HG03196 (cell line): Measurements from ENCODE around the gene DLG5.

ENCODE experiments used
- ATAC-seq: cut with Tn5 transposase; IDR thresholded peaks from one replicate; pipeline ENCODE4 v1.9.1; 2021; ENCODE audit not compliant: unreplicated experiment

DLG5 gene

DNA sequence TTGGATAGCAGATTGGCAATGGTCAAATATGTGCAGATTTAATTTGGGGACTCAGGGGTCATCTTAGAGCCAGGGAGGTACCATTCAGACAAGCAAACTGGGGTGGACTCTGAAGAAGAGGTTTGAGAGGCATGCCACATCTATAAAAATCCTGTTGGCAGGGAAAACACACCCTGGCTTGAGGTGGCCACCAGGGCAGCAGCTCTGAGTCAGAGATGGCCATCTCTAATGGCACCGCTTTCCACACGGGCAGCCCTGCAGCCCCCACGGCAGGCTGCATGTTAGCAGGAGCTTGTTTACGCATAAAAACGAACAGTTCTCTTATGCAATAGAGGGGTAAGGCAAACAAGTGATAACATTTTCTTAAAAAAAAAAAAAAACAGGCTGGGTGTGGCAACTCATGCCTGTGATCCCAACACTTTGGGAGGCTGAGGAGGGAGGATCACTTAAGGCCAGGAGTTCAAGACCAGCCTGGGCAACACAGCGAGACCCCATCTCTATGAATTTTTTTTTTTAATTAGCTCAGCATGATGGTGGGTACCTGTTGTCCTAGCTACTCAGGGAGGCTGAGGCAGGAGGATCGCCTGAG lies 14.9 kb downstream of the DLG5 start:
- no peak for ATAC-seq

DNA sequence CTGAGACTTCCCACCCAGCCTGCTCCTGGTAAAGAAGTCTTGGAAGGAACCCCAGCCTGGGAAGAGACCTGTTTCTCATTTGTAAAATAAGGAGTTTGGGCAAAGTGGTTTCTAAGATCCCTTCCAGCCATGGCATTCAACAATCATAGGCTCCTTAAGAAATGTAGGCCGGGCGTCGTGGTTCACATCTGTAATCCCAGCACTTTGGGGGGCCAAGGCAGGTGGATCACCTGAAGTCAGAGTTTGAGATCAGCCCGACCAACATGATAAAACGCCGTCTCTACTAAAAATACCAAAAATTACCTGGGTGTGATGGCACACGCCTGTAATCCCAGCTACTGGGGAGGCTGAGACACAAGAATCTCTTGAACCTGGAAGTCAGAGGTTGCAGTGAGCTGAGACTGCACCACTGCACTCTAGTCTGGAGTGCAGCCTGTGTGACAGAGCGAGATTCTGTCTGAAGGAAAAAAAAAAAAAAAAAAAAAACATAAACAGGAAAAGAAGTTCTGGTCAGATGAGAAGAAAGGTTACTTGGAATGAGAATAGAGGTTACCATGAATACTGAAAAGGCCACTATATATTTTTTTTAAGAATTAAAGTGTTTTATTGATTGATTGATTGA lies 15.9 kb downstream of the DLG5 start:
- no peak for ATAC-seq

DNA sequence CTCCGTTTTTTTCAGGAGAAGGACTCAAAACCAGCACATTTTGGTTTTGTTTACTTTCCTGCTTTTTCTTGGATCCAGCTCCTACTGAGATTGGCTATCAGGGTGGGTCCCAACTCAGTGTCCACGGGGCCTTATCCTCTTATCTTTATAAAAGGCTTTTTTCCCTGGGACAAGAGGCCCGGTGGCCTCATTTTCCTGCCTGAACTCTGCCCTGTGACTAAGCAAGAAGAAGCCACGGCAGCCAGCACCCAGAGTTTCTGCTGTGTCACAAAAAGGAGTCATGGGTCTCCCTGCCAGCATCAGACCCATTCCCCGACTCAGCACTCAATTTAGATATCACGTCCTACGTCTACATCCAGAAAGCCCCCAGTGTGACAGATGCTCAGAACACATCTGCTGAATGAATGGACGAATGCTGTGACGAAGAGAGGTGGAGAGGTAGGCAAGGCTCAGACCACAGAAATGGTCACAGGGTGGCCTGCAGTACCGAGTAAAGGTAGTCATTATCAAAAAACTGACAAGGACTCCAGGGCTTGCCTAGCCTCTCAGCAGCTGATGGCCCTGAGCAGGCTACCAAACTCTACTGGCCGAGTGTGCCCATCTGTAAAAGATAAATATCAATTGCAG lies 16.7 kb downstream of the DLG5 start:
- no peak for ATAC-seq

DNA sequence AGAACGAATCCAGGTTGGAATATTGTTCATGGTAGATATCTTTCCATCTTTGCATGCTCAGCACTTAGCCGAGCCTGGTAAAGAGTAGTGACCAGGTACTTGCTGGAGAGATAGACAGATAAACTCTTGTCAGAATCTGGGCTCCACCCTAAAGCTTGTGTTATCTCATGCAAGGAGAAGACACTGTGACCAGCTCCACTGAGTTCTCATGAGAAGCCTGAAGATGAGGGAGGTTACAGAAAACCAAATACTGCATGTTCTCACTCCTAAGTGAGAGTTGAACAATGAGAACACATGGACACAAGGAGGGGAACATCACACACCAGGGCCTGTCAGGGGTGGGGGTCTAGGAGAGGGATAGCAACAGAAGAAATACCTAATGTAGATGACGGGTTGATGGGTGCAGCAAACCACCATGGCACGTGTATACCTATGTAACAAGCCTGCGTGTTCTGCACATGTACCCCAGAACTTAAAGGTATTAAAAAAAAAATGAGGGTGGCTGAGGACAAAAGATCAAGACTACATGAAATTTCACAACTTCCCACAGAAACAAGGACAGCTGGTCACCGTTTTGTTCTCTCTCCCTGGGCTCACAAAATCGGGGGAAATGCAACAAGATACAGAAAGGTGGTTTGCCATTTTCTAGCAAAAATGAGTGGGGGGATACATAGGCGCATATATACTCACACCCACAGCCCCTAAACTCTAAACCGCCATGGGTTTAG lies 17.4 kb downstream of the DLG5 start:
- no peak for ATAC-seq

DNA sequence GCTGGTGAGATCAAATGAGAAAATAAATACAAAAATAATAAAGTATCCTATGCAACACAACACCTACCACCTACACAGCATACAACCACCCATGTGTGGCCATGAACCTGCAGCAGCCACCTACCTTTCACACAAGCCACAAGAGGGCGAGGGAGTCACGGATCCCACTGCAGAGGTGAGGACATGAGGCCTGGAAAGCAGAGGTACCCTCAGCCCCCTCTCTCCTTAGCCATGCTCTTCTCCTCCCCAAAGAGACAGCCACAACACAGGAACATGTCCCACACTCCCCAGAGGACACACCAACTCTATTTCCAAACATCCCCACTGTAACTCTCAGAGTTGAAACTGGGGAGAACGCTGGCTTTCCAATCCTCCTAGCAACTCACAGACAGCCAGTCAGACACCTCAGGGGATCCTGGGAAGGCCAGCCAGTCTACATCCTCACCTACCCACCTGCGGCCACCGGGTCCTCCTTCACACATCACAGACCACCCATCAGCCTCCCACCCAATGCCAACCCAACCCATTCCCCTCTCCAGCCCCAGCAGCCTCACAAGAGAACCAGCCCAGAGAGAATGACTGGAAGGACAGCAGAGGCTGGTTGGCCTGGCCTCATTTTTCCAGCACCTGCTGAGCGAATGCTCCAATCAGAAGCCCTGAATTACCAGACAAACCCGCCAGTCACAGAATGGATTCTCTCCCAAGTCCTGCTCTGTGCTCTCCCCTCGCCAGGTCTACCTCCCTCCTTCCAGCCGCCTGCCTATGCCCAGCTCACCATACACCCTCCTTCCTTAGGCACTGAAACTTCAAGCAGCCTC lies 18.4 kb downstream of the DLG5 start:
- no peak for ATAC-seq

DNA sequence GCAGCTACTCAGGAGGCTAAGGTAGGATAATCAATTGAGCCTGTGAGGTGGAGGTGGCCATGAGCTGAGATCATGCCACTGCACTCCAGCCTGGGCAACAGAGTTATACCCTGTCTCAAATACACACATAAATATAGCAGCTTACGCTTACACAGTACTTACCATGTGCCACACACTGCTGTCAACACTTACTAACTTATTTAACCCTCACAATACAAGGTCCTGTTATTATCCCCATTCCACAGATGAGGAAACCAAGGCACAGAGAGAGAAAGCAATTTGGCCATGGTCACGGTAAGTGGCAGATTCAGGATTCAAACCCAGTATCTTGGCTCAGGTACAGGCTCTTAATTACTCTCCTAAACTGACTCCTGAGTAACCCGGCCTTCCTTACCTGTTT lies 19.1 kb downstream of the DLG5 start:
- no peak for ATAC-seq

DNA sequence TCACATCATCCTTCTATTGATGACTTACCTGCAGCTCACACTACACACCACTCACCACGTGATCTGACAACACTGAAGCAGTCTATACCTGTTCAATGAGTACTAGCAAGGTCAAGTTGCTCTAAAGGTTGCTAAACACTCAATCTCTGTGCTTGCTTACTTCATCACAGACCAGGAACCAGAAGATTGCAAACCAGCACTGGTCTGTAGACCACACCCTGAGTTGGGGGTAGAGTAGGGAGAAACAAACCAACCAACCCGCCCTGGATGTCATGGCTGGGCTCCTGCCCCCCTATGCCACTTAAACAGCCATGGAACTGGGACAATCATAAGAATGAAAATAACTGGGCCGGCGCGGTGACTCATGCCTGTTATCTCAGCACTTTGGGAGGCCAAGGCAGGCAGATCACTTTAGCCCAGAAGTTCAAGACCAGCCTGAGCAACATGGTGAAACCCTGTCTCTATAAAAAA lies 19.6 kb downstream of the DLG5 start:
- ATAC-seq, result no peak

DNA sequence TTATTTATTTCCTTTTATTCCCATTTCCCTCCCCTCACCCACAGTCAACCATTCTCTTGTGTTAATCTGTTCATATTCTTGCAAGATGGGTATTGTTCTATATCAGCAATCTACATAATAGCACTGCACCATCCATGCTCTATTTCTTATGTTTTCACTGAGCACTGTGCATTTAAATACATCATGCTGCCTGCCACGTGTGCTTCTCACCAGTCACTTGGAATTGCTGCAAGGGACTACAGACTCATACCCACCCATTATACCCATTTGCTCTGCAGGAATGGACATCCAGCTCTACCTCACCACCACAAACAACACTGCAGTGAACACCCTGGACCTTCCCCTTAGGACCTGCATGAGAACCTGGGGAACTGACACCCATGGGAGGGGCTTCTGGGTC lies 20.8 kb downstream of the DLG5 start:
- ATAC-seq, result no peak

DNA sequence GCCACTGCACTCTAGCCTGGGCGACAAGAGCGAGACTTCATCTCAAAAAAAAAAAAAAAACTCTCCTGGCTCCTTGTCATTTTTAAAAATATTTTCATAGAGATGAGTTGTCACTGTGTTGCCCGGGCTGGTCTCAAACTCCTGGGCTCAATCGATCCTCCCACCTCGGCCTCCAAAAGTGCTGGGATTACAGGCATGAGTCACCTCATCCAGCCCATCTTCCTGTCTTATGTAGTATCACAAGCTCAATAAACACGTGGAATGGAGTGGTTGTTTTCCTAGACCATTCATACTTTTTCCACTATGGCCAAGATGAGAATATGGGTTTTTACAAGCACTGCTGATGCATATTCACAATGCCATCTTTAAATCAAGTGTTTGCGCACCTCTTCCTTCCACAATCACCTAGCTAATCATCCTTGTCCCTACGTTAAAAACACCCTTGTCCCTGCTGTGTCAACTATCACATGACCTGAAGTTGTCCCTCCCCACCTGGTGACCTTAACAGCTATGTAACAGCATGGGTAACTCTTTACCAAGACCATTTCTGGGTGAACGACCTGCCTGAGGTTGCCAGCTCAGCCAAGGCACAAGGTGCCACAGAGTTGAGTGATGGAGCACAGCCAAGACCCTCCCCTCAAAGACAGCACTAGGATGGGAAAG lies 21.3 kb downstream of the DLG5 start:
- ATAC-seq, result no peak

DNA sequence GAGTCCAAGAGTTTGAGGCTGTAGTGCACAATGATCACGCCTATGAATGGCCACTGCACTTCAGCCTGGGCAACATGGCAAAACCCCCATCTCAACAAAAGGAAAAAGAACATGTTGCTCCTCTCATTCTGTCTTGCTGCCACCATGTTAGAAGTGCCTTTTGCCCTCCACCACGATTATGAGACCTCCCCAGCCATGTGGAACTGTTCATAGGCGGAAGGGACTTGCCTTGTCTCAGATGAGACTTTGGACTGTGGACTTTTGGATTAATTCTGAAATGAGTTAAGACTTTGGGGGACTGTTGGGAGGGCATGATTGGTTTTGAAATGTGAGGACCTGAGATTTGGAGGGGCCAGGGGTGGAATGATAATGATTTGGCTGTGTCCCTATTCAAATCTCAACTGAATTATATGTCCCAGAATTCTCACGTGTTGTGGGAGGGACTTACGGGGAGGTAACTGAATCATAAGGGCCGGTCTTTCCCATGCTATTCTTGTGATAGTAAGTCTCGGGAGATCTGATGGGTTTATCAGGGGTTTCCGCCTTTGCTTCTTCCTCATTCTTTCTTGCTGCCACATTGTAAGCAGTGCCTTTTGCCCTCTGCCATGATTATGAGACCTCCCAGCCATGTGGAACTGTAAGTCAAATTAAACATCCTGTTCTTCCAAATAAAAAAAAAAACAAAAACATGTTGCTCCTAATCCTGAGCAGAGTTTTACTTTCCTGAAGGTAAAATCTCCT lies 22.3 kb downstream of the DLG5 start:
- ATAC-seq, result no peak

DNA sequence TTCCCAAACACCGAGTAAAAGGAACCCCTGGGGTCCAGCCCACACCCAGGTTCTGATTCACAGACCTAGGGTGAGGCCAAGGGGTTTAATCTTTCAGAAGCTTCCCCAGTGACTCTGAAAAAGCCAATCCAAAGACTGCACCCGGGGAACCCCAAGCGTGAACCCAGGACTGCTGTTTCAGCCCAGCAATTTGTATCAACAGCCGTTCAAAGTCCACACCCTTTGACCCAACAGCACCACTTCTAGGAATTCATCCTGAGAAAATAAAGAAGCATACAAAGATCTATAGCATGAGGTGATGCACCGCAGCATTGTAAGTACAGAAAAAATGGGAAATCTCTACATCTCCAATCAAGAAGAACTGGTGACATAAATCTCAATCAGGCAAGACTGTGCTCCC lies 24.4 kb downstream of the DLG5 start:
- ATAC-seq, result no peak

DNA sequence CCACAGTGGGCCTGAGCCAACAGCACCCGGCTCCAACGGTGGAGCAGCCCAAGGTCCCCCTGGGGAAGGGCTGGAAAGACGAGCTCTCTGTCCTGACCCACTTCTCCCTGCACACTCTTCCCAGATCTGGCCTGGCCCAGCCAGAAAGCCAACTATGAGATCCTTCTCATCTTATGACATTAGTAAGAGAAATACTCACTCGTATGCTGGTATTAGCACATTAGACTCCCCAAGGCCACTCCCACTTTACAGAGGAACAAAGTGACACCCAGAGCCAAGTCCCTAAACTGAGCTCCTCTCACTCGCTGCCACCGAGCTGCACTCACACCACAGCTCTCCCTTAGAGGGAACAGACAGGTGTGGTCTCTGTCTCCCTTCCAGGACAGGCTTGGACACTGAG lies 24.8 kb downstream of the DLG5 start:
- no peak for ATAC-seq

DNA sequence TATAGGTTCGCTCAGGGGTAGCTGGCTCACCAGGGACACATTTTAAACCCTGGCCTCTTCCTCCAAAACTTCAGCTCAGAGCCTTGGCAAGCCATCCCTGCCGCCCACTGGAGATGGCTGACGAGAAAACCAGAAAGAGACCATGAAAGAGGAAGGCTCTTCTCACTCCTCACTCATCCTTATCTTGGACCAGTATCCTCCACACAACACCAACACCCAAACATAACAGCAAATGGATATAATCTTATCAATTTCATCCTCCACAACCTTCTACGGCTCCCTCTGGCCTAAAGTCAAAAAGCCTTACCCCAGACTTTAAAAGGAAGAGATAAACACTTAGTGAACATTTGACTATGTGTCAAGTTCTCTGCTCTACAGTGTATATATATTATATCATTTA lies 26.9 kb downstream of the DLG5 start:
- ATAC-seq, result no peak

DNA sequence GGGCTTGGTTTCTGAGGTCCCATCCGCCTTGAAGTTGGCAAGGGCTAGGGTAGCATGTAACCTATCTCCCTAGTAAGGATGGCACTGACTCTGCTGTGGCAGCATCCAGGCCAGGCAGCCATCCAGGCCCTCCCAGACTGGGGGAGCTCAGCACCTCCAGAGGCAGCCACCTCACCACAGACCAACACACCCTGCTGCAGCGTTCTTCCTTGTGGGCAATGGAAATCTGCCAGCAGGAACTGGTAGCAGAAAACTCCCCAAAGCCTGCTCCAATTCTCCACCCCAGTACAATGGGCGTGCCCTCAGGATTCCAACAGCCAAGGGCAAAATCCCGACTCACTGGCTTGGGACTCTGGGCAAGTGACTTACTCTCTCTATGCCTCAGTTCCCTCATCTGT lies 27.5 kb downstream of the DLG5 start:
- ATAC-seq, result no peak

DNA sequence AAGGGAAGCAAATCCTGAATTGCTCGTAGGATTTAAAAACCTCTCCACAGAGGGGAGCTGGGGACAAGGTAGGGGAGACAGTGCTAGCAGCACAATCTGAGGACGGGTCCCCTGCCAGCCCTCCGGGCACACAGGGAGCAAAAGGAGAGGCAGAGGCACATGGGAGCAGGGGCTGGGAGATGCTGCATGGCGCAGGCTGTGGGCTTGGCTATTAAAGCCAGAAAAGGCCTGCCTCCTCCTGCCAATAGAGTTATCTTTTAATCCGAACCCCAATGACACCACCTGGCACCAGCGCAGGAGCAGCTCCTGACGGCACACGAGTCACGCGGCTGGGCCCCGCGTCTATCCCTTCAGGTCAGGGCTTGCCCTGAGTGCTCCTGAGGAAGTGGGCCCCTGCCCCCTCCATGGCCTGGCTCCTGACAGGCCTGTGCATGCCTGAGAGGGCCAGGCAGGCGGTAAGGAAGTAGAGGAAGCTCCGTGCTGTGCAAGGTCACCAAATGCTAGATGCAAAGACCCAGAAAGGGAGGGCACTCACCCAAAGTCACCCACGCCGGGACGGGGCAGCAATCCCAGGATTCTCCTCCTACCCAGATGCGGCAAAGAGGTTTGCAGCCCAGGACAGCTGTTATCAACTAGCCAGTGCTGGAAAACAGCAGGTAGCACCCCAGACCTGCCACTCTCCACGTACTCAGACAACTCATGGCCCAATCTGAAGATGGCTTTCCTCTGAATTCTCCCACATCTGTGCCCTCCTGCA lies 28.1 kb downstream of the DLG5 start:
- no peak for ATAC-seq

DNA sequence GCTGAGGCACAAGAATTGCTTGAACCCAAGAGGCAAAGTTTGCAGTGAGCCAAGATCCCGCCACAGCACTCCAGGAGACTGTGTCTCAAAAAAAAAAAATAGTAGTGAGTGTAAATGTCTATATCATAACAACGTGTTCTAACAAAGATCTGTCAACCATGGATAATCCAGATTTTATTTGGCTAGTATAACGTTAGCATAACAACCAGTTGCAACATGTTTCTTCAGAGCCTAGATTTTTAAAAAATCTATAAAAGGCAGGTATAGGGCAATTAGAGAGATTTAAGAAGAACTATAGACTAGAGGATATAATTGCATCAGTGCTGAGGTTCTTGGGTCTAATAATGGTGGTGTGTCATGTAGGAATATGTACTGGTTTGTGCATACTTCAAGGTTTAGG lies 30.5 kb downstream of the DLG5 start:
- ATAC-seq, result no peak

DNA sequence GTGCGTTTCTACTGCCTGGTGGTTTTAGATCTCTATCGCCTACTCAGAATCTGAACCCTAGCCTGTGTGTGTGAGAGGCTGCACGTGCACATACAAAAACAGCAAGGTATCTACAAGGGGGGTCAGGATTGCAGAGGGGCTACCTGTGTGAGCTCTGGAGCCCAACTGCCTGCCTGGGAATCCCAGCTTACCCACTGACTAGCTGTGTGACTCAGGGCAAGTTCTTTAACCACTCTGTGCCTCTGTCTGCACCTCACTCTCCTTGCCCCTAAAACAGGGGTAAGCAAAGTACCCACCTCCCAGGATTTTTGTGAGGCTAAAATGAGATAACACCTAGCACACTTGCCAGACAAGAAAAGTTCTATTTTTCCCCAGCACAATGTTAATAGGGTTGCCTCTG lies 32.5 kb downstream of the DLG5 start:
- ATAC-seq, result no peak

DNA sequence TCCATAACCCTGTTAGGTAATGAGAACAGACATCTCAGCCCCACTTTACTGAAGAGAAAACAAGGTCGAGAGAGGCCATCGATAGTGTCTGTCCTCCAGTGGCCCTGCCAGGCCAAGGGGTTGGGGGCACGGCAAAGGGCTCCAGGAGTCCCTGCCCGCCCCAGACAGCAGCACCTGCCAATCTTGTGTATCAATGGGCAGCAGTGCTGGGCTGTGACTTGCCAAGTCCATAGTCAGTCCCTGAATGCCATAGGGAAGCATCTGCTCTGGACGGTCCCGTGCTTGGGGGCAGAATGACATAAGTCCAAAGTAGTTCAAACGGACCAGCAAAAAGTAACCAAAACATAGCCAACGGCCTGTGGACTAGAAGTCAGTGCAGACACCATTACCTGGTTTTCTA lies 33.2 kb downstream of the DLG5 start:
- no peak for ATAC-seq

DNA sequence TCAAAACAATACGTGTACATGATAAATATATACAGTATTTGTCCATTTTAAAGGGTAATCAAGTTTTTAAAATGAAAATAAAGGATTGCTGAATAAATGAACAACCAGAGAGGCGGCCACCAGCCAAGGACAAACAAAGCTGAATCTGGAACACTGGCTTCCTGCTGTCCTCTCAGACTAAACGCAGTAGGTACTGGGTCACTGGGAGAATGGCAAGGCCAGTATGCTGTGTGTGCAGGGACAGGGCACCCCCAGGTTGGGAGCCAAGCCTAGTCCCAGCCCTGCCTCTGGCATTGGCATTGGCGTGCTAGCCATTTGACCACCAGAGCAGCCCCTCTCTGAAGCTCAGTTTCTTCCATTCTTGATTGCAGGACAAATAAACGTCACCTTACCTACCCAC lies 33.8 kb downstream of the DLG5 start:
- no peak for ATAC-seq
